ENCODE data around the gene RCC1.

RCC1 gene

GRCh38 chr1:28573564-28573963 lies 67.7 kb downstream of the RCC1 start:
- TF ChIP-seq CTCF (IDR thresholded peaks at IDR 0.05; ENCODE audit: control extremely low read depth, extremely low read depth, low read depth, missing control alignments): no peak
- ChIA-PET CTCF (no interaction called here), POLR2A (no interaction called here)
- no peak for DNase-seq (ENCODE audit: extremely low spot score)

GRCh38 chr1:28577052-28577678 lies 71.3 kb downstream of the RCC1 start:
- ChIA-PET POLR2A (interaction anchor here (0.6 to 3.2 kb wide), 6 partner anchors 13 to 865 kb away, joined by 3 to 10 read pairs (median 4); partner anchors contain the start of gene TRNAU1AP), CTCF (interaction anchor here (0.8 to 1.5 kb wide), 3 partner anchors 10 to 329 kb away, joined by 3 to 4 read pairs (median 4); partner anchors contain the start of gene YTHDF2)
- no peak for TF ChIP-seq CTCF (IDR thresholded peaks at IDR 0.05; ENCODE audit: control extremely low read depth, extremely low read depth, low read depth, missing control alignments)
- no peak for DNase-seq (ENCODE audit: extremely low spot score)

- no peak for DNase-seq (ENCODE audit: extremely low spot score)
- POLR2A ChIA-PET: interaction anchor here (1.0 to 4.9 kb wide), 7 partner anchors 7 to 159 kb away, joined by 3 to 49 read pairs (median 8); partner anchors contain the start of genes RCC1, TAF12, TRNAU1AP and YTHDF2
- CTCF ChIA-PET: interaction anchor here (0.8 to 3.0 kb wide), 7 partner anchors 11 to 330 kb away, joined by 3 to 13 read pairs (median 4); partner anchors contain the start of gene YTHDF2
- TF ChIP-seq CTCF (IDR thresholded peaks at IDR 0.05; ENCODE audit: control extremely low read depth, extremely low read depth, low read depth, missing control alignments): no peak
Measured at GRCh38 chr1:28577738-28578536, 72.1 kb downstream of the RCC1 start.

GRCh38 chr1:28578696-28579218 lies 72.9 kb downstream of the RCC1 start:
- no peak for DNase-seq (ENCODE audit: extremely low spot score)
- no peak for TF ChIP-seq CTCF (IDR thresholded peaks at IDR 0.05; ENCODE audit: control extremely low read depth, extremely low read depth, low read depth, missing control alignments)
- ChIA-PET POLR2A (interaction anchor here (0.5 to 4.9 kb wide), 15 partner anchors 8 to 444 kb away, joined by 3 to 64 read pairs (median 5); partner anchors contain the start of genes RAB42, RCC1, TAF12 and TRNAU1AP), CTCF (interaction anchor here (1.1 to 3.6 kb wide), 7 partner anchors 7 to 169 kb away, joined by 3 to 29 read pairs (median 6); no protein-coding TSS in a partner anchor)

GRCh38 chr1:28579401-28579800 lies 73.6 kb downstream of the RCC1 start:
- DNase-seq (ENCODE audit: extremely low spot score): no peak
- ChIA-PET POLR2A (interaction anchor here (0.5 to 4.9 kb wide), 19 partner anchors 9 to 444 kb away, joined by 3 to 64 read pairs (median 5); partner anchors contain the start of genes ATP5IF1, RAB42, RCC1 and TAF12), CTCF (interaction anchor here (1.1 to 3.6 kb wide), 8 partner anchors 8 to 330 kb away, joined by 3 to 29 read pairs (median 6); no protein-coding TSS in a partner anchor)
- TF ChIP-seq CTCF (IDR thresholded peaks at IDR 0.05; ENCODE audit: control extremely low read depth, extremely low read depth, low read depth, missing control alignments): no peak

All from GM10248 (cell line).